D341Med (cell line): Measurements from ENCODE around the gene CRACR2A.

Experiments used
- DNase-seq: peaks from one replicate; pipeline ENCODE4 v3.0.0; 2012; ENCODE audit warnings: low spot score

Gene CRACR2A

GRCh38 chr12:3723916-3724805 lies 28.7 kb downstream of the CRACR2A start:
- no peak for DNase-seq

DNA sequence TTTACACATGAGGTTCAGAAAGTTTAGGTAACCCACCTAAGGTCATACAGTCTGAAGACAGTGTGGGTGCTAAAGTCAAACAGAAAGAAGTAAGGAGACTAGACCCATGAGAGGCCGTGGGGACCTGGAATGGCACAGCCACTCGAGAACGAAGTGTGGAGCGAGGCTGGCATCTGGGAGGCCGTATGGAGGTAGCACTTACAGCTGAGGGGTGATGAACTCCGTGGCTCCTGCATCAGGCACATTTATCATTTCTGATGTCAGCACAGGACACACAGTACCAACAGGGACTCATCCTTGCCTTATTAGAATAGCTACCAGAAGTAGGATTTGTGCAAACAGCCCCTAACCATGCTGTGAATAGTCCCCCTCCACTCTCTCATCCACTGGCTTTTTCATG lies 30.5 kb downstream of the CRACR2A start:
- no peak for DNase-seq

GRCh38 chr12:3720772-3721171 lies 32.1 kb downstream of the CRACR2A start:
- no peak for DNase-seq

GRCh38 chr12:3718100-3718499 lies 34.8 kb downstream of the CRACR2A start:
- no peak for DNase-seq

DNA sequence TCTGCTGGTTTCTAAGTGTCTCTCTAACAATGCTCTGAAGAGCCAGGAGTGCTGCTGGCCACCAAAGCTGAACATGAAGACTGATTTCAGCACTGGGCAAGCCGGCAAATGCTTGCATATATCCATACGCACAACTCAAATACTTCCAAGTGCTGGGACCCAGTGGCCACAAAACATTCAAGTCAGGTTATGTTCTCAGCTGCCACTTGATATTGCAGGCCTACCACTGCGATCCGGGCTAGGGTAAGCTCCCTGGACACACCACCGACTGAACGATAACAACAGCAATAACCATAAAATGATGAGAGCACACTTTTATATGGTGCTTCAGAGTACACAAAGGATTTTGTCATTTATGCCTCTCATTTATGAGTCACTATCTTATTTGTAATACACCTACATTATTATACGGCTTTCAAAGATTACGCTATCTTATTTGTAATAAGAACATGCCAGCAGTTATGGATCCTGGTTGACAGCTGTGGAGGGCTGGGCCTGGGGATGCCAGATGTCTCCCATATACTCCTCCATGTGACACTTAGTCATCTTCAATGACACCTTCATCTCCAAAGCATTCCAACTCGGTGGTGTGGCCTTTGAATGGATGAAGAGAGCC lies 35.5 kb downstream of the CRACR2A start:
- DNase-seq = no peak

- no peak for DNase-seq
Measured at GRCh38 chr12:3715999-3716398, 36.9 kb downstream of the CRACR2A start.

- DNase-seq = no peak
Measured at GRCh38 chr12:3713947-3714346, 39.0 kb downstream of the CRACR2A start.

DNA sequence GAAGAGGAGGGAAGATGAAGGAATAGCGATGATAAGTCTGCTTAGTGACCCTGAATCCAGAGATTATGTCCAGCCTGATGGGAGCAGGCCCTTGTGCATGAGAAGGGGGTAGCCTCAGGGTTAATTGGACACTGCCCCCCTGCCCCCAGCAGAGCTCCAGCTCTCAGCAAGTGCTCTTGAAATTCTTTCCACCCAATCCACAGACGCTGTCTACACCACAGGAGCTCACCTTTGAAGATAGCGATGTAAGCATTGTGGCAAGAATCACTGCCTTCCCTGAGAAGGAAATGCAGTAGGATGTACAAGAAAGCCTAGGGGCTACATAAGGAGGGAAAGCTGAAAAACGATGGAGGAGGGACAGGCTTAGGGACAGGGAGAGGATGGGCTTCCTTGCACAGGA lies 39.4 kb downstream of the CRACR2A start:
- no peak for DNase-seq

DNA sequence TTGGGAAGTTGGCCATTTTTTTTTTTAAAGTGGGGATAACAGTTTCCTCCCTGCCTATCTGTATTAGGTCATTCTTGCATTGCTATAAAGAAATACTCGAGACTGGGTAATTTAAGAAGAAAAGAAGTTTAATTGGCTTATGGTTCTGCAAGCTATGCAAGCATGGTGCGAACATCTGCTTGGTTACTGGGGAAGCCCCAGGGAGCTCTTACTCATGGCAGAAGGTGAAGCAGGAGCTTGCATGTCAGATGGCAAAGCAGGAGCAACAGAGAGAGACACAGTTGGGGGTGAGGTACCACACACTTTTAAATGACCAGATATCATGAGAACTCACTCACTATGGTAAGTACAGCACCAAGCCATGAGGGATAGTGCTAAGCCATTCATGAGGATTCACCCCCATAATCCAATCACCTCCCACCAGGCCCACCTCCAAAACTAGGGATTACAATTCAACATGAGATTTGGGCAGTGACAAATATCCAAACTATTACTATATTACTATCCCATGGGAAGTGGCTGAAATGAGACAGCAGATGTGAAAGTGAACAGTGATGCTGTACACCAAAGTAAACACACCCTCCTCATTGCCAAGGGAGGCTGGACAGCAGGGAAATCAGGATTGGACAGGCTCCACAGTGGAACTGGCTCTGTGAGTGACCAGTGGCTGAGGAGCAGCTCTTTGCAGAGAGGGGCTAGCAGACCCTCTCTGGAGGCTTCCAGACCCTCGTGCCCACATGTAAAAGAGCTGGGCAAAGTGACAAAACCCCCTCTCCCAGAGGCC lies 40.5 kb downstream of the CRACR2A start:
- peak; percentile 53 for DNase-seq

- peak; percentile 66 for DNase-seq
Measured at GRCh38 chr12:3705354-3705675, 47.6 kb downstream of the CRACR2A start.

GRCh38 chr12:3704512-3705353 lies 48.2 kb downstream of the CRACR2A start:
- no peak for DNase-seq

DNA sequence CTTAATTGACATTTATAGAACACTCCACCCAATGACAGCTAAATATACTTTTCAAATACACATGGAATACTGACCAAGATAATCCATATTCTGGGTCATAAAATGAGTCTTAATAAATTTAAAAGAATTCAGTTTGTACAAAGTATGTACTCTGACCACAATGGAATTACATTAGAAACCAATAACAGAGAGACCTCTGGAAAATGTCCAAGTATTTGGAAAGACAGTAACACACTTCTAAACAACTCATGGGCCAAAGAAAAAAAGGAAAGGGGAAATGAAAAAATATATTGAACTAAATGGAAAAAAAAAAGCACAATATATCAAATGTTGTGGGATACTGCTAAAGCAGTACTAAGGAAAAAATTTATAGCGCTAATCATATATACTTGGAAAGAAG lies 52.0 kb downstream of the CRACR2A start:
- no peak for DNase-seq

DNA sequence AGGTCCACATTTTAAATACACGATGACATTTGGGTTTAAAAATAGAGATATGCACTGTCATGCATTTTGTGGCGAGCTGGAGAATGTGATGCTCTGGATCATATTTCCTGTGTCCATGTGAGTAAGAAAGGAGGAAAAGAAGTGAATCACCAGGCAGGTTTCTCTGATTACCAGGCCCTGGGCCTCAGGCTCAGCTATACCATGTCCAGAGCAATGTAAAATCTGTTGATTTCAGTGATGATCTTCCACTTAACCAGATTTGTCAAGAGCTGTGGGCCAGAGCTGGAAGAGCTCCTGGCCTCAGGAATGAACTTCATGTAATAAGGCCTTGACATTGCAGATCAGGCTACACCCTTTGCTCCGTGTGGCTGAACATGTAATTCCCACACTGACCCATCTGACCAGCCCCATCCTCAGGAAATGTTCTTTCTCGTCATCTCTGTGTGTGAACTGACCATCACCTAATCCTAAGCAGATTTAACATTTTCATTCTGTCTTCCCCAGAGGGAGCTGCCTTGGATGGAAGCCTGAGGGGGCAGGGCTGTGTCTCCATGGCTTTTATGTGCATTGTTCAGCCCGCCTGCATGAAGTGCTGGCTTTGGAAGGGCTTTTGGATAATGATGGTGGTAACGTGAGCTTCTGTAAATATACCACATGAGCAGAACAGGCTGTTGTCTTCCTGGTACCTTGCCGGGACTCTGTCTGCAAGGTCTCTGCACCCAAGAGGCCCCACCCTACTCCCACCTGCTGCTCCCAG lies 54.5 kb downstream of the CRACR2A start:
- DNase-seq = no peak

GRCh38 chr12:3697311-3697870 lies 55.5 kb downstream of the CRACR2A start:
- DNase-seq = no peak

DNA sequence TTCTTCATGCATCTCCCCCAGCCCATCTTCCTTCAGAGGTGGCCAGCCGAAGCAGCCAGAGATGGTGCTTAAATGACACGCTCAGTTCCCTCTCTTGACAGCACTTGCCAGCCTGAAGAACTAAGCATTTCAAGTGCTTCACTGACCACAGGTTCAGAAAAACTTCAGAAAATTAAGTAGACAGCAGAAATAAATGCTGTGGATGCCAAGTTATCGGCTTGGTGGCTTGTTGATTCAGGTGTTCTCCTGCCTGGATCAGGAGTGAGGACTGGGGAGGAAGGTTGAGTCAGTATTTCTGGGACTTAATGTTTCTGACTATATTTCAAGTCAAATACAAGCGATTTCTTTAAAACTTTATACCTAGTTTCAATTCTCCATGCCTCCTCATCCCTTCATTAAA lies 58.2 kb downstream of the CRACR2A start:
- DNase-seq = no peak

DNA sequence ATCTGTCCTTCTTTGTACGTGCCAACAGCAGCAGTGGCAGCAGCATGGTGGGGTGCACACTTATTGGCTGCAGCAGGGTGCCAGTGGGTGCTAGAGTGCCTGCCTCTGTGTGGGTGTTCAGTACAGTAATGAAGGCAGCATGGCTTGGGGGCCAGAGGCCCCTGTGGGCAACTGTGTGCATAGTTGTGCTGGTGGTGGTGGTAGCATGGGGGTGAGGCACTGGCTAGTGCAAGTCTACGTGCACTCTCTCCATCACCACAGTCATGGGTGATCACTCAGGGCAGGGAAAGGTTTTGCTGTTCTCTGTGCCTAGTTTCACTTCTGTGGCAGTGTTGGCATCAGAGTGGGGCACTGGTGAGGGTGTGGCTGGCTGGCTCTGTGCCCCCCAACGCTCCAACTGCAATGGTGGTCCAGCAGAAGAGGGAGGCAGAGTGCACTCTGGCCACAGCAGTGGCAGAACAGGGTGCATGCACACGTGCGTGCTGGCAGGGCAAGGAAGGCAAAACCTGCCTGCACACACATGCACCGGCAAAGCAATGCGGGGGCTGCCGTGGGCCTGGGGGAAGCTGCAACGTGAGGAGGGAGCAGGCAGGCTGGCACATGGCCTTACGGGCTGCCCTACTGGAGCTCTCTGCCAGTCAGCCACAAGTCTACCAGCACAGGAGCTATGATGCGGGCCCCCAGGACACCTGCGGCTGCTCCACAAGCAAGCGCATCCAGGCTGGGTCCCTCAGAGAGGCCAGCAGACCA lies 60.1 kb downstream of the CRACR2A start:
- peak; percentile 12 for DNase-seq

DNA sequence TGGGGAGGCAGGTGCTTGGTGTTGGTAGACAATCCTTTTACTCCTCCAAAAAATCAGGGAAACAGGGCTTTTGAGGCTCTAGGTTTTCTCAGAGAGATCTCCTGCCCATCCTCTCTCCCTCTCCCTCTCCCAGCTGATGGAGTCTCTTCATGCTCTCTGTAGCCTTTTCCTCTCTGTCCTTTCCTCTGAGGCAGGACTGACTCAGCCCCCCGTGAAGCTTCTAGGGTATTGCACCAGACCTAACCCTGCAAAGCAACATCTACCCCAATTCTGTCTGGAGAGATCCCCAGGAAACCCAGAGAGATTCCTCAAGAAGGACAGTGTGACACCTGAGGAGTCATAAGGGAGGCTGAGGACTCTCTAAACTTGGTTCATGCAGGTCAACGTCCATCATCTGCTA lies 66.4 kb downstream of the CRACR2A start:
- peak; percentile 24 for DNase-seq

DNA sequence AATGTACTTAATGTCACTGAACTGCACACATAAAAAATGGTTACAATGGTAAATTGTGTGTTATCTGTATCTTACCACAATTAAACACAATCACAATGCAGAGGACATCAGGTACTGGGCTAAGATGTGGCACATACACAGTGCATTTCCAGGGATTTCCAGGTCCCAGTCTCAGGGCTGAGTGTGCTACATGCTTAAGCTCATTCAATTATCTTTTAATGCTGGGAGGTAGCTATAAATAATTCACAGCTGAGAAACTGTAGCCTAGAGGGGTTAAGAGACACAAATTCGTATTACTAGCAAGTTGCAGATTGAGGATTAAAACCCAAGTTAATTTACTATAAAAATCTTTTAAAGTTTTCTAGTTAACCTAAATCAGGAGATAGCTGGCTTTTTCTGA lies 67.1 kb downstream of the CRACR2A start:
- peak; percentile 55 for DNase-seq

- no peak for DNase-seq
Measured at GRCh38 chr12:3684449-3685051, 68.4 kb downstream of the CRACR2A start.

DNA sequence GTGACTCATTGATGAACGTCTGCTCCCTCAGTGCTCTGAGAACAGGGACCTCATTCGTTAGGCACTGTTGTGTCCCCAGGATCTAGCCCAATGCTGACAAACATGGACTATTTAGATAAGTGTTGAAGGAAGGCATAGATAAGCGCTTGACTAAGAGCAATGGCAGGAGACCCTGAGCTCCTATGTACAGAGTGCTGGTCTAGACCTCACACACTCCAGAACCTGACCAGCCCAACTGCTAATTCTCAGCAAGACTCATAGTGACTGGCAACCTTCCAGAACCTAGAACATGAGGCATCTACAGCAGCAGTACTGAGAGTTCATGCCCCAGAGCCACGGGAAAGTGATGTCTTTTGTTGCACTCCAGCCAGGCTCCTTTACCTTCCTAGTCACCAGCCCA lies 69.2 kb downstream of the CRACR2A start:
- no peak for DNase-seq
